GM23248 (cell line): Measurements from ENCODE around the gene GDPD4.

ENCODE experiments used
- EZH2 ChIP-seq: fragments of 200-600 bp; sonication (generic); IDR thresholded peaks from 2 replicates; pipeline ENCODE4 v1.6.1; 2018; ENCODE audit warnings: antibody characterized with exemption, mild to moderate bottlenecking; ENCODE audit not compliant: insufficient read depth, poor library complexity, severe bottlenecking
- EZH2phosphoT487 ChIP-seq: fragments of 200-600 bp; sonication (generic); IDR thresholded peaks from 2 replicates; pipeline ENCODE4 v1.6.1; 2018; ENCODE audit warnings: antibody characterized with exemption, moderate library complexity, mild to moderate bottlenecking, low read depth; ENCODE audit not compliant: insufficient read depth

- TF ChIP-seq EZH2phosphoT487 (no peak), EZH2 (no peak)
Measured at GRCh38 chr11:77171885-77172665, 129.4 kb downstream of the GDPD4 start.
